Left hindlimb (tissue), 1 donor: ENCODE data around the gene TLX2.
"Not testable (repeated sequence)": the region's sequence is repeated elsewhere in the genome, so short reads cannot be mapped to it uniquely, and the experiment has no call there.

Experiments
- DNase-seq: peaks from one replicate; pipeline ENCODE4 v3.0.0-alpha.2; 2018

TLX2 gene

GRCh38 chr2:74558284-74559230 is 44.3 kb downstream of the TLX2 start:
- DNase-seq = no peak

- DNase-seq = no peak
Observed at GRCh38 chr2:74559912-74560311, 45.7 kb downstream of the TLX2 start.

- DNase-seq = peak; percentile 58
Observed at GRCh38 chr2:74560591-74560990, 46.3 kb downstream of the TLX2 start.

DNA sequence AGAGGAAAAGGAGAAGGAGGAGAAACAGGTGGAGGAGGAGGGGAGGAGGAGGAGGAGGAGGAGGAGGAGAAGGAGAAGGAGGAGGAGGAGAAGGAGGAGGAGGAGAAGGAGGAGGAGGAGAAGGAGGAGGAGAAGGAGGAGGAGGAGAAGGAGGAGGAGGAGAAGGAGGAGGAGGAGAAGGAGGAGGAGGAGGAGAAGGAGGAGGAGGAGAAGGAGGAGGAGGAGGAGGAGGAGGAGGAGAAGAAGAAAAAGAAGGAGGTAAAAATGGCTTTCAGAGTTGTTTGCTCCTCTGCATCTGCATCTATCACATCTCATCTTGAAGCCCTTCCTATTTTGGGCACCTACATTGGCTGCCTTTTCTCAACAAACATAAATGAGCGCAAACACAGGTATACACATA is 46.8 kb downstream of the TLX2 start:
- DNase-seq = not testable (repeated sequence)

DNA sequence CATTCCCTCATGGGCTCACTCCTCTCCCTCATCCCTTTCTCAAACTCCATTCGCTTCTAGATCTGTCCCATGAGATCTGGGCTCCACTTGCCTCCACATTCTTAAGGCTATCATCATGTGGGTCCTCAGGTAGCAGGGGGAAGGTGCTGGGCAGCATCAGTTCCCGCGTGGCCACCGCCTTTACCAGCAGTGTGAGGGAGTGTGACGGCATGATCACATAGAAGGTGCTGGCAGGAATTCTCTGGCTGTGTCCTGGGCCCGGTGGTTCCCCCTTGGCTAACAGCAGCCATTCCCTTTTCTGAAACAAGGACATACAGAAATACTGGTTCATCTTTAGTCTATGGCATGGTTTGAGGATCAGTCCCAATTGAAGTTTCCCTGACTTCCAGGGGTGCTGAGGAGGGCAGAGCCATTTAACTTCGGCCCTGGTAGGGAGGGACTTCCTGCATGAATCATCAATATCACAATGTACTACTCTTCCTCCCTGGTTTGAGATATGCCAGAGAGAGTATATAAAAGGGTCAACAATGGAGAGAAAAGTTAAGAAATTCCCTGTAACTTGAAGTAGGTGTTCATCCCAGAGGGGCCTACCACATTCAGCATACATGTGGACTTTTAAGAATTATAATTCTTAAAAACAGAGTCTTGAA is 48.0 kb downstream of the TLX2 start:
- no peak for DNase-seq

- DNase-seq = no peak
Observed at GRCh38 chr2:74564222-74564621, 50.0 kb downstream of the TLX2 start.

DNA sequence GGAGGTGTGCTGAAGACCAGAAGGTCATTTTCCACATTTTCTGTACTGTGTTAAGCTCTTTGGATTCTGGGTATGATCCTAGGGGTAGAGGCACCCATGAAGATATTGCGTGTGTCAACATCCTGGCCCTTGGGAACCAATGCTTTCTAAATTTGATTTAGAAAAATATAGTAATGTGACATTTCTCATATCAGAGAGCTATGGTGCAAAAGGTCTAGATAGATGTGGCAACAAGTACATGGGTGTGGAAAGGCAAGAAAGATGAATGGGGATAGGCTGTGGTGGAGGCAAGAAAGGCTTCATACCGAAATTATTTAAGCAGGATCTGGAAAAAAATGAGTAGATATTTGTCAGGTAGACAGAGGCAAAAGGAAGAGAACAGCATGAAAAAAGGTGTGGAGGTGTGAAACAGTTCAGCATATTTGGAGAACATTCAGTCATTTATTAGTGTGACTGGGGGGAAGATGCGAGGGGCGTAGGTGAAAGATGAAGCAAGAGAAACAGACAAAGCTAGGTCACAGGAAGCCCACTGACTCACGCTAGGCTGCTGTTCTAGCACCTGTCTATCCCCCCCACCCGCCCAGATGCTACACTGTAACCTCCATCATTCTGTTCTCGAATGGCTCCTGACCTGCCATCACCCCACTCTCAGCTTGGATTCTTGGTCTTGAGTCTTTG is 52.0 kb downstream of the TLX2 start:
- DNase-seq = no peak

GRCh38 chr2:74566754-74567085 is 52.5 kb downstream of the TLX2 start:
- peak; percentile 61 for DNase-seq
